Psoas muscle (tissue), 8 donors: ENCODE measurements around the gene XRCC3. TPM values are rescaled to one million over a fixed set of nuclear protein-coding genes. Genes with fewer than 3 reads are reported as not detected.

Source experiments
- ATAC-seq, 4 donors: fragments of 200-7000 bp; cut with Tn5 transposase; one replicate each; pipeline ENCODE4 v1.9.1; 2020; ENCODE audit warnings: moderate library complexity in 3 of 4, mild to moderate bottlenecking in 2 of 4
- DNase-seq, 2 donors: peaks; one replicate each; pipeline ENCODE4 v3.0.0-alpha.2; 2020
- H3K27ac ChIP-seq: fragments of 200-600 bp; one replicate; pipeline ENCODE4 v1.8.0; 2022
- H3K27me3 ChIP-seq, 3 donors: fragments of 200-600 bp in 1 of 3; one replicate each; pipeline versions ENCODE4 v1.6.1 to v1.8.0; 2013 to 2022; ENCODE audit warnings: low read length in 2 of 3, mild to moderate bottlenecking in 2 of 3, moderate library complexity in 1 of 3; ENCODE audit not compliant: insufficient read depth in 3 of 3
- H3K36me3 ChIP-seq, 2 donors: fragments of 200-600 bp in 1 of 2; one replicate each; pipeline versions ENCODE4 v1.6.1 to v1.8.0; 2013 to 2022; ENCODE audit warnings: low read depth in 1 of 2, mild to moderate bottlenecking in 1 of 2, moderate library complexity in 1 of 2; ENCODE audit not compliant: insufficient read depth in 1 of 2
- H3K4me1 ChIP-seq: fragments of 200-600 bp; one replicate; pipeline ENCODE4 v1.8.0; 2022
- H3K4me3 ChIP-seq: fragments of 200-600 bp; one replicate; pipeline ENCODE4 v1.8.0; 2022; ENCODE audit warnings: mild to moderate bottlenecking
- H3K9me3 ChIP-seq: fragments of 200-600 bp; one replicate; pipeline ENCODE4 v1.8.0; 2022
- CTCF ChIP-seq: fragments of 200-600 bp; IDR thresholded peaks from one replicate; pipeline ENCODE4 v1.8.0; 2022; ENCODE audit warnings: antibody characterized with exemption
- WGBS, 3 donors: extraction: QIAGEN DNeasy Blood & Tissue Kit; methylation state at CpG; one replicate each; pipeline versions ENCODE4 v1.1.6 to v1.1.7; 2013; 5-methylcytosine and 5-hydroxymethylcytosine counted together
- intact Hi-C, 2 donors: fragments of 100-400 bp; cut with DNase I; formaldehyde crosslinking; loops; one replicate each; pipeline versions ENCODE4 v1.11.0 to v1.14.2; 2022
- polyA plus RNA-seq, 3 donors: library from polyadenylated mRNA; stranded (reverse); fragments of 200-250 nt; gene quantifications; one replicate each; pipeline ENCODE4 v1.2.3, GENCODE V29; 2013
- total RNA-seq, 4 donors: library from RNA; stranded (reverse); fragmentation: NEBNext Ultra II Directional in 2 of 4; extraction: Animal tissue kit (Norgen Biotek cat#: 25700) in 2 of 4; gene quantifications; one replicate each; pipeline versions ENCODE4 v1.2.1 to v1.2.4, GENCODE V29; 2021 to 2023
- donor health status: healthy with polysubstance abuse.
- donor health status: DM: no; HTN: no; CAD: no; lungs with moderate emphysema.
- donor health status: Bipolar disorder and iron deficiency.
- donor health status: healthy.
- donor health status: DM: yes; HTN: yes; CAD: no.
- donor health status: DM: no; HTN: no; CAD: no.
- donor health status: DM: no; HTN: no; CAD: no.
- donor health status: DM: yes; HTN: yes; CAD: no.

Gene XRCC3
- total and polyA plus RNA-seq, 7 donors: 1.00 to 2.5 (median 1.6) TPM

GRCh38 chr14:103706551-103707328 is 8.5 kb downstream of the XRCC3 start:
- Histone ChIP-seq H3K27me3 (no peaks in the 10 kb centered on the region), H3K36me3 (peaks cover 2 to 65% of the 10 kb centered on the region in 2 donors), H3K27ac (no peak overlapping the region), H3K4me3 (no peak overlapping the region), H3K9me3 (no peaks in the 10 kb centered on the region), H3K4me1 (peaks cover 28% of the 10 kb centered on the region)
- no peak for TF ChIP-seq CTCF
- DNase-seq (peak in 1 of 2 donors; percentile 57), ATAC-seq (no peak)
- intact Hi-C loops: no loop called here
- 89% methylated on average over 38 to 41 of the region's 41 CpGs for WGBS, 3 donors

- H3K9me3 ChIP-seq: no peaks in the 10 kb centered on the region
- TF ChIP-seq CTCF: no peak
- ATAC-seq (no peak), DNase-seq (no peak)
- H3K4me1 ChIP-seq: peaks cover 30% of the 10 kb centered on the region
- H3K4me3 ChIP-seq: no peak overlapping the region
- H3K27ac ChIP-seq: peak overlapping the region; percentile 55
- H3K27me3 ChIP-seq: no peaks in the 10 kb centered on the region
- H3K36me3 ChIP-seq: peaks cover 2 to 67% of the 10 kb centered on the region in 2 donors
- WGBS, 3 donors: 74 to 83% (median 80%) methylated on average over 27 to 28 of the region's 28 CpGs
- intact Hi-C loops: no loop called here
These were observed 9.6 kb downstream of the XRCC3 start for GRCh38 chr14:103705504-103706284.

GRCh38 chr14:103705118-103705503 is 10.1 kb downstream of the XRCC3 start:
- DNase-seq: peak in 1 of 2 donors; percentile 66

GRCh38 chr14:103704708-103705107 is 10.5 kb downstream of the XRCC3 start:
- peak overlapping the region; percentile 55 for H3K27ac ChIP-seq
- H3K27me3 ChIP-seq: no peaks in the 10 kb centered on the region
- no peak for ATAC-seq
- no peak for DNase-seq
- 64 to 80% (median 75%) methylated on average over 13 of the region's 13 CpGs for WGBS, 3 donors
- H3K4me3 ChIP-seq: no peak overlapping the region
- peaks cover 40% of the 10 kb centered on the region for H3K4me1 ChIP-seq
- no peak for TF ChIP-seq CTCF
- peaks cover 2 to 63% of the 10 kb centered on the region in 2 donors for H3K36me3 ChIP-seq
- H3K9me3 ChIP-seq: no peaks in the 10 kb centered on the region
- intact Hi-C loops: no loop called here

More at GRCh38 chr14:103705118-103705503, 10.1 kb downstream of the XRCC3 start:
- peaks cover 35% of the 10 kb centered on the region for H3K4me1 ChIP-seq
- intact Hi-C loops: no loop called here
- H3K4me3 ChIP-seq: no peak overlapping the region
- H3K9me3 ChIP-seq: no peaks in the 10 kb centered on the region
- H3K27me3 ChIP-seq: no peaks in the 10 kb centered on the region
- no peak for ATAC-seq
- TF ChIP-seq CTCF: no peak
- H3K36me3 ChIP-seq: peaks cover 2 to 67% of the 10 kb centered on the region in 2 donors
- WGBS, 3 donors: 66 to 72% (median 70%) methylated on average over 14 to 15 of the region's 15 CpGs
- peak overlapping the region; percentile 55 for H3K27ac ChIP-seq
